Ishikawa (cell line): ENCODE results near the gene TRHDE.

ENCODE experiments used
- EP300 ChIP-seq: IDR thresholded peaks from 2 replicates; pipeline ENCODE4 v1.6.1; 2012; ENCODE audit warnings: borderline replicate concordance
- TF ChIP-seq, protein P1 (sequence below): IDR thresholded peaks from 2 replicates; pipeline ENCODE4 v1.6.1; 2012

DNA sequence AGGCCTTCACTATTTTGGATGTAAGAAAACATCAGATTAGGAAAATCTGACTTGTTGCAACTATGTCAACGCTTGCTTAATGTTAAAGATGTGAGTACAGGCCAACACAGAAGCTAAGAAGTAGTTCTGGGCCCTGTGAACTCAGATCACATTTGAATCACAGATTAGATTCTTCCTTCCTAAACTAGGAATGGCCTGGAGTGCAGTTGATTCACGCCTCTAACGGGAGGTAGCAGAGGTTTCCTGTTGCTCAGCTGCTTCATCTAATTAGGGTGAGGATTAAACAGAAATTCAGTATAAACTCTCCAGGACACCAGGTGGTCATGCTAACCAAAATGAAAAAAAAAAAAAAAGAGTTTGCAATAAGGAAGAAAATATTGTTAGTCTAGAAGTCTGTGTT, 314.3 kb downstream of the TRHDE start:
- TF ChIP-seq, protein P1, sequence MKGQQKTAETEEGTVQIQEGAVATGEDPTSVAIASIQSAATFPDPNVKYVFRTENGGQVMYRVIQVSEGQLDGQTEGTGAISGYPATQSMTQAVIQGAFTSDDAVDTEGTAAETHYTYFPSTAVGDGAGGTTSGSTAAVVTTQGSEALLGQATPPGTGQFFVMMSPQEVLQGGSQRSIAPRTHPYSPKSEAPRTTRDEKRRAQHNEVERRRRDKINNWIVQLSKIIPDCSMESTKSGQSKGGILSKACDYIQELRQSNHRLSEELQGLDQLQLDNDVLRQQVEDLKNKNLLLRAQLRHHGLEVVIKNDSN: no peak
- no peak for TF ChIP-seq EP300
